GM20431 (cell line): ENCODE results near the gene STOML2.

Experiments
- in situ Hi-C: fragments of 300-500 bp; cut with MseI, MboI; formaldehyde crosslinking; loops from one replicate; pipeline ENCODE4 v1.15.0; 2020; ENCODE audit warnings: low sequenced_read_pairs; ENCODE audit not compliant: unreplicated experiment

The STOML2 gene

DNA sequence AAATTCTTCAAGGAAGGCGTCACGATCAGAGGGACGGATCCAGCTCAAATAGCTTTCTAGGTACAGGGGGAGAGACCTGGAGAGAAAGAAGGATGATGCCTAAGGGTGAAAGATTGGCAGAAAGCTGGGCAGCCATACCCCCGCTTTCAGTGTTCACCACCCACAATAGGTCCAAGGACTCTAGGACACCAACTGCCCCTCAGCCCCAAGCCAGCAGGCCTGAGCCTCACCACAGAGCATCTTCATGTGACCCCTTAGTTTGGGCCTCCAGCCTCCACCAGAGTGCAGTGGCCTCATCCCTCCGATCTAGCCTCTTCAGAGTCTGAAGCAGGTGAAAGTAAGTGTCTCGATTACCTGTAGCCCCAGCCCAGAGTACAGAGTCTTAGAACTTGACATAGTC, 28.8 kb downstream of the STOML2 start:
- in situ Hi-C loops: no loop called here

DNA sequence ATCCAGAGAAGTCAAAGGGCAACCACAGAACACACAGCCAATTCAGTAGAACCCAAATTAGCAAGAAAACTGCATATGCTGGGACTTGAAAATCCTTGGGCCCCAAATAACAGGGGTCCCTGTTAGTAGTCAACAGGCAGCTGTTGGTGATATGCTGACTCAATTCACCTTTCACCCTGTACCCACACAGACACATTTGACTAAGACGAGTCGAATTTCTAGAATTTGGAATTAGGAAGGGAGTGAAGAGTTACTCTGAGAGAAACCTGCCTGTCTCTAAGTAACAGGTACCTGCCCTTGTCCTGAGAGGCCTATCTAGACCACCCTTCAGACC, 29.7 kb downstream of the STOML2 start:
- in situ Hi-C loops: no loop called here

GRCh38 chr9:35072461-35073278, 30.3 kb downstream of the STOML2 start, which contains the start of gene VCP:
Gene VCP (minus strand): TSS chr9:35072625. CDS start chr9:35072353, 272 bp downstream.
- in situ Hi-C loops: no loop called here

- in situ Hi-C loops: no loop called here
Observed at GRCh38 chr9:35071814-35072460, 31.0 kb downstream of the STOML2 start.

- in situ Hi-C loops: no loop called here
Observed at GRCh38 chr9:35070823-35071813, 31.8 kb downstream of the STOML2 start.

GRCh38 chr9:35069020-35069419, 33.9 kb downstream of the STOML2 start:
- in situ Hi-C loops: no loop called here

- in situ Hi-C loops: no loop called here
Observed at GRCh38 chr9:35067056-35067455, 35.9 kb downstream of the STOML2 start.

DNA sequence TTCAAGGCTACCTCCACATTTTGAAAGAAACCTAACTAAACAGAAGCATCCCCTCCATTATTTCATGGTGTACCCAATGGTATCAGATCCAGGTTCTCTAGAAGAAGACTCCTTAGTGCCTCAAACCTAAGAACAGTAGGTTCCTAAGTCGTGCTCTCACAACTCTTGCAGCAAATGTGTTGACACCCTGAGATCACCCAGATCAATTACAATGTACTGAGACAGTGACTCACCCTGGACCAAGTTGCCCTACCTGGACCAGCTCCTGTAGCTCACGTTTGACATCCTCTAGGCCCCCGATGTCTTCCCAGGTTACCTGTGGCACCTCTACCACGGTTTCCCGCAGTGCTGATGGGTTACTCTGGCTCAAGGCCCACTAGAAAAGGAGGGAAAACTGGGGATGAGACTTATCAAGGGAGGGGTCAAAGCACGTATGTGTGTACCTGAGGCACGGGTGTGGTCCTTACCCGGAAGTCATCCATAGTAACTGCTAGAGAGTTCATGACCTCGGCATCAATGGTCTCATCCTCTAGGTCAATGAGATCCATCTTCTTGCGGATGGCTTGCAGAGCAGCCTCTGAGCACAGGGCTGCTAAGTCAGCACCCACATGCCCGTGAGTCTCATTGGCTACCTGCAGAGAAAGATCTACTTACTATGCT, 42.3 kb downstream of the STOML2 start:
- in situ Hi-C loops: no loop called here

DNA sequence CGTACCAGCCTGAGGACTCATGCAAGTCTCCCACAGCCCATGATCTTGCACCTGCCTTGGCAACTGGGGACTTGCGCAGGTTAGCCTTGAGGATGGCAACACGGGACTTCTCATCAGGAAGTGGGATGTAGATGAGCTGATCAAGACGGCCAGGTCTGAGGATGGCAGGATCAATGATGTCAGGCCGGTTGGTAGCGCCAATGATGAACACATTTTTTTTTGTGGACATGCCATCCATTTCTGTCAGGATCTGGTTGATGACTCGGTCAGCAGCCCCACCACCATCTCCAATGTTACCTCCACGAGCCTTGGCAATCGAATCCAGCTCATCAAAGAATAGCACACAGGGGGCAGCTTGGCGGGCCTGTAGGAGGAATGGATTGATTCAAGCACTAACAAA, 43.5 kb downstream of the STOML2 start:
- in situ Hi-C loops: no loop called here

DNA sequence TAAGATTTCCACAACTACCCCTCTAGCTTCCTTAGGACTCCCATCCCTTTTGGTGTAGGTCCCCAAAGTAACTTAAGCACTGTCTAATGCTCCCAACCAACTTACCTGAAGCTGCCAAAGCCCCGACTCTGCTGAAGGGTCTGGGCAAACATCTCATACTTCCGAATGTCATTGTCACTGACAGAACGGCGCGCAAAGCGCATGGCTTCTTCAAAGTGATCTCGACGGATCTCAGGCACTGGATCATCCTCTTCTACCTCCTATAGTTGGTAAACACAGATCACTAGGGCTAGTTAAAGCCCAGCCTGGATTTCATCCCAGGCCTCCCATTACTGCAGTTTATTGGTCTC, 45.7 kb downstream of the STOML2 start:
- in situ Hi-C loops: no loop called here

DNA sequence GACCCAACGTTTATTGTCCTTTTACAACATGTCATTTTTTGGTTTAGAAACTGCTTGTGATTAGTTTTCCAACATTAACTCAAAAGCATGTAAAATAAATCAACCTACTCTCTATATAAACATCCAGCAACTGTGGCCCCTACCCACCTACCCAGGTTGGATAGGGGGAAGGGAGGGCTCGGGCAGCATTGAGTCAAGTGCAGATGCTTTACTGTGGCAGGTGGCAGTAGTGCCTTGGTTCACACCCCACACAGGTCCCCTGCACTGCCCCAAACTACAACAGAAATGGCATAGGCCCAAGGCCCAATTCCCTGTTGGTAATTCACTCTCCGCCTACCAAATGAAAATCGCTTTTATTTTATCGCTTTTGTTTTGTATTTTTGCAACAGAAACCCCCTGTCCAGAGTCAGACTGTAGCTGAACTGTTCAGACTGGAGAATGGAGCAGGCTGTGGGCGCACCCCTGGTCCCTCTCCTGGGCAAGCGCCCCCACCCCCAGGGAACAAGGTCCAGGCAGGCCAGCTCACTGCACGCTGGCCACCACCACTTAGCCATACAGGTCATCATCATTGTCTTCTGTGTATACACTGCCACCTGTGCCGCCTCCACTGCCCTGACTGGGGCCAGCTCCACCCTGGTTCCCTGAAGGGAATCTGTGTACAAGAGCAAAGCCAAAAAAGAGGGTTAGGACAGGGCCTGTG, 46.2 kb downstream of the STOML2 start:
- in situ Hi-C loops: no loop called here

DNA sequence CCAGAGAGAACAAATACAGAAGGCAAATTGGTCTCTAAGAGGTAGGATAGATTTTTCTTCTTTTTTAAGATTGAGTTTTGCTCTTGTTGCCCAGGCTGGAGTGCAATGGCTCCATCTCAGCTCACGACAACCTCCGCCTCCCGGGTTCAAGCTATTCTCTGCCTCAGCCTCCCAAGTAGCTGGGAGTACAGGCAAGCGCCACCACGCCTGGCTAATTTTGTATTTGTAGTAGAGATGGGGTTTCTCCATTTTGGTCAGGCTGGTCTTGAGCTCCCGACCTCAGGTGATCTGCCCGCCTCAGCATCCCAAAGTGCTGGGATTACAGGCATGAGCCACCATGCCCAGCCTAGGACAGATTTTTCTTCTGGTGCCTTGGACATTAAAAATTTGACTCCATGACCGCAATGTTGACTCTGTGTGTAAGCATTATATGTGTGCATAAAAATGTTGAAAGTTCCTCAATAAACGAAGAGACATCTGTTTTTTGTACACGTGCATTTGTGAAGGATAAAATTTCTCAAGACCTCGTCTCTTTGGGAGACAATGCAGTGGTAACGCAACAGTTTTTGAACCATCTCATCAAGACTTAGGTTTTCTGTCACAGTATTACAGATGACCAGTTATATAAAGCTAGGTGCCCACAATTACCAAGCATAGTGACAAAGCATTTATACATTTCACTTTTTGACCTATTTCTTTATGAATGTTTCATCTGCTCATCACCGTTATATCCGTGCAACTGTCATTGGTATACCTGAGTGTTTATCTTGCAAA, 47.9 kb downstream of the STOML2 start:
- in situ Hi-C loops: no loop called here

DNA sequence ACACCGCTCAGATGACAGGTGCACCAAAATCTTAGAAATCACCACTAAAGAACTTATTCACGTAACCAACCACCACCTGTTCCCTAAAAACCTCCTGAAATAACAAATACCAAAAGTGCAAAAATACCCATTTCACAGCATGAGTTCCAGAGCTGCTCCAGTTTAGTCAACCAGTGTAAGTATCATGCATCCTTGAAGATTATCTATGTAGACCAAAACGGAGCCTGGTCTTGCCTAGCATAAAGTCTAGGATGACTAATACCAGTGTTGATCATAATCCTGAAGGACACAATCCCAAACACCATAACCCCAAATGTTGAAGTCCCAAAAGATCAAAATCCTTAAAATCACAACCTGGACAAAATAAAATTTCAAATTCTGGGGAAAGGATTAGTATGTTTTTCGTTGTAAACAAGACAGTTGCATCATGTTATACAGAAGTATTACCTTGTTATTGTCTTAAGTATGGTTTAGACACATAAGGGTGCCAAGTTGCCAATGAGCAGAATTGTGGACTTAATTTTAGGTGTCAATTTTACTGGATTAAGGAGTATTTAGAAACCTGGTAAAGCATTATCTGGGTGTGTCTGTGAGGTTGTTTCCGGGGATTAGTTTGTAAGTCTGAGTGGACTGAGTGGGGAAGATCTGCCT, 48.6 kb downstream of the STOML2 start:
- in situ Hi-C loops: no loop called here

- in situ Hi-C loops: no loop called here
Observed at GRCh38 chr9:35051069-35051967, 51.6 kb downstream of the STOML2 start.
